Measurements from ENCODE around the gene RNASEH1.
A peak's percentile ranks its signal among the peaks of the same experiment; 100 is the strongest.

RNASEH1 gene

DNA sequence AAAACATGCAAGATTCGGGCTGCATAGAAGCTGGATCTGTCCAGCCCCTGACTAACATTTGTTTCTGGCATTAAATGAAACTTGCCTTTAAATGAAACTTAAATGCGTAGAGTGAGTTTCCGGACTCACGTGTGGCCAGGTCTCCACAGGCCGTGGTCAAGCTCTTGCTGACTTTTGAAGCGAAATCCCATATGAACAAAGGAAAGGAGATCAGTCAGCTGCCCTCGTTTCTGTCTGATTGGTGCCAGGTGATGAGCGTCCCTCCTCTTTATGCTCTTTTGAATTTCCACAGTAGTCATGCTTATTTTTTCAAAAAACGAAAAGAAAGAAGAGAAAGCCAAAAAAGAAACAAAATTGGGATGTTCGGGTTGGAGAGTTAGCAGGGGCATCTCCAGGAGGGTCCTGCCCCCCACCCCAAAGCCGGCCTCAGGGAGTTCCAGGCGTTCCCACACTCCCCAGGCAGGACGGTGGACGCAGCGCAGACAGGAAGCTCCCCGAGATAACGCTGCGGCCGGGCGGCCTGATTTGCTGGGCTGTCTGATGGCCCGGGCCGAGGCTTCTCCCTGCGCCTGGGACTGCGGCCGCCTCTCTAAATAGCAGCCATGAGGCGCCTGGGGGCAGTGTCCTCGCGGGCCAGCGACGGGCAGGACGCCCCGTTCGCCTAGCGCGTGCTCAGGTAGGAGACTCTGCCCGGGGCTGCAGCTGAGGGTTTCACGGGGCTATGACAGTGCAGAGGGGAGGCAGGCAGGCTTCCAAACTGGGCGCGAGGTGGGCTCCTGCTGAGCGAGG is 36.6 kb upstream of the RNASEH1 start, which contains the start of gene COLEC11:
TSS of gene COLEC11 (plus strand) at position 620 of the 789 bp plus-strand sequence. CDS start 9,229 bp downstream, outside the sequence.
- Histone ChIP-seq H2BK5ac (ENCODE audit: low read length) (no peak within 1 kb of the TSS), H3K27ac (ENCODE audit: low read depth, low read length) (no peak within 1 kb of the TSS), H3K18ac (ENCODE audit: low read length) (no peak within 1 kb of the TSS), H3K56ac (ENCODE audit: low read length) (no peak within 1 kb of the TSS), H3K4ac (ENCODE audit: low read depth, low read length) (no peak within 1 kb of the TSS), H3K4me2 (ENCODE audit: low read length) (no peak within 1 kb of the TSS), H3K23ac (ENCODE audit: low read length) (no peak within 1 kb of the TSS), H4K8ac (ENCODE audit: low read depth, low read length) (no peak within 1 kb of the TSS), H3K4me3 (ENCODE audit: low read length) (no peak within 1 kb of the TSS), H3K79me1 (ENCODE audit: low read length) (no peaks in the 10 kb centered on the region), H3K27me3 (ENCODE audit: insufficient read depth, low read length, poor library complexity) (no peaks in the 10 kb centered on the region), H2AK5ac (ENCODE audit: low read length) (no peak within 1 kb of the TSS), H4K5ac (ENCODE audit: low read length) (no peak within 1 kb of the TSS), H3K36me3 (ENCODE audit: control insufficient read depth, insufficient read depth, low read length) (no peaks in the 10 kb centered on the region), H3K79me2 (ENCODE audit: control insufficient read depth, insufficient read depth, low read length) (no peaks in the 10 kb centered on the region), H3K9ac (ENCODE audit: low read length) (no peak within 1 kb of the TSS), H2BK15ac (replicated peaks; ENCODE audit: low read depth) (no peak within 1 kb of the TSS), H2BK120ac (ENCODE audit: low read depth, low read length) (no peak within 1 kb of the TSS), H3K4me1 (ENCODE audit: control insufficient read depth, low read depth, low read length) (no peaks in the 10 kb centered on the region)
- WGBS (ENCODE audit: extremely low coverage, insufficient coverage, low lambda C conversion rate): no CpG with 5 or more reads among the region's 40 CpGs
- peak; percentile 70 for DNase-seq

DNA sequence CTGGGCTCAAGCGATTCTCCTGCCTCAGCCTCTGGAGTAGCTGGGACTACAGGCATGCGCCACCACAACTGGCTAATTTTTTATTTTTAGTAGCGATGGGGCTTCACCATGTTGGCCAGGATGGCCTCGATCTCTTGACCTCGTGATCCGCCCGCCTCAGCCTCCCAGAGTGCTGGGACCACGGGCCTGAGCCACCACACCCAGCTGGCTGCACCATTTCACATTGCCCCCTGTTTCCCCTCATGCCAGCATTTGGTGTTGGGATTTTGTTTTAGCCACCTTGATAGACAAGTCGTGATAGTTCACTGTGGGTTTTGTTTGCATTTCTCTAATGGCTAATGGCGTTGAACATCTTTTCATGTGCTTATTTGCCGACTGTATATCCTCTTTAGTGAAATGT is 31.0 kb upstream of the RNASEH1 start:
- Histone ChIP-seq H3K27me3 (ENCODE audit: insufficient read depth, low read length, poor library complexity) (no peaks in the 10 kb centered on the region), H3K9ac (ENCODE audit: low read length) (no peak overlapping the region), H3K4me3 (ENCODE audit: low read length) (no peak overlapping the region), H2BK15ac (replicated peaks; ENCODE audit: low read depth) (no peak overlapping the region), H3K23ac (ENCODE audit: low read length) (no peak overlapping the region), H3K18ac (ENCODE audit: low read length) (no peak overlapping the region), H3K79me1 (ENCODE audit: low read length) (no peaks in the 10 kb centered on the region), H3K36me3 (ENCODE audit: control insufficient read depth, insufficient read depth, low read length) (no peaks in the 10 kb centered on the region), H2AK5ac (ENCODE audit: low read length) (no peak overlapping the region), H3K4me2 (ENCODE audit: low read length) (no peak overlapping the region), H3K79me2 (ENCODE audit: control insufficient read depth, insufficient read depth, low read length) (no peaks in the 10 kb centered on the region), H4K5ac (ENCODE audit: low read length) (no peak overlapping the region), H4K8ac (ENCODE audit: low read depth, low read length) (no peak overlapping the region), H3K56ac (ENCODE audit: low read length) (no peak overlapping the region), H2BK120ac (ENCODE audit: low read depth, low read length) (no peak overlapping the region), H3K27ac (ENCODE audit: low read depth, low read length) (no peak overlapping the region), H3K4ac (ENCODE audit: low read depth, low read length) (no peak overlapping the region), H3K4me1 (ENCODE audit: control insufficient read depth, low read depth, low read length) (no peaks in the 10 kb centered on the region), H2BK5ac (ENCODE audit: low read length) (no peak overlapping the region)
- DNase-seq: no peak
- no CpG with 5 or more reads among the region's 11 CpGs for WGBS (ENCODE audit: extremely low coverage, insufficient coverage, low lambda C conversion rate)

DNA sequence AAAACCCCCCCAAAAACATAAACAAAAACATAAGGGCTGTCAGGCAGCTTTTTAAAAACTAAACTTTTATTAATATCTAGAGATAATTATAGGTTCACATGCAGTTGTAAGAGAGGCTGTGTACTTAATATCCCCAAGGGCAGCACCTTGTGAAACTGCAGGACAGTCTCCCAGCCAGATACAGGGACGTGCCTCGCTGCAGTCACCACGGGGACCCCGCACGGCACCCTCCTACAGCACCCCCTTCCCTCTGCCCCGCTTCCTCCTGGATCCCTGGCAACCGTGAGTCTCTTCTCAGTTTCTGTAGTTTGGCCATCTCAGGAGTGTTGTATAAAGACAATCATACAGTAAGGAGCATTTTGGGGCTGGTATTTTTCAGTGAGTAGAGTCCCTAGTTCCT is 30.0 kb upstream of the RNASEH1 start:
- Histone ChIP-seq H3K27ac (ENCODE audit: low read depth, low read length) (no peak overlapping the region), H2AK5ac (ENCODE audit: low read length) (no peak overlapping the region), H3K4me1 (ENCODE audit: control insufficient read depth, low read depth, low read length) (no peaks in the 10 kb centered on the region), H3K18ac (ENCODE audit: low read length) (no peak overlapping the region), H3K79me2 (ENCODE audit: control insufficient read depth, insufficient read depth, low read length) (no peaks in the 10 kb centered on the region), H3K23ac (ENCODE audit: low read length) (no peak overlapping the region), H3K4ac (ENCODE audit: low read depth, low read length) (no peak overlapping the region), H3K9ac (ENCODE audit: low read length) (no peak overlapping the region), H3K36me3 (ENCODE audit: control insufficient read depth, insufficient read depth, low read length) (peaks cover 4% of the 10 kb centered on the region), H2BK5ac (ENCODE audit: low read length) (no peak overlapping the region), H4K8ac (ENCODE audit: low read depth, low read length) (no peak overlapping the region), H3K4me3 (ENCODE audit: low read length) (no peak overlapping the region), H3K4me2 (ENCODE audit: low read length) (no peak overlapping the region), H2BK15ac (replicated peaks; ENCODE audit: low read depth) (no peak overlapping the region), H3K79me1 (ENCODE audit: low read length) (no peaks in the 10 kb centered on the region), H2BK120ac (ENCODE audit: low read depth, low read length) (no peak overlapping the region), H3K56ac (ENCODE audit: low read length) (no peak overlapping the region), H3K27me3 (ENCODE audit: insufficient read depth, low read length, poor library complexity) (no peaks in the 10 kb centered on the region), H4K5ac (ENCODE audit: low read length) (no peak overlapping the region)
- WGBS (ENCODE audit: extremely low coverage, insufficient coverage, low lambda C conversion rate): no CpG with 5 or more reads among the region's 7 CpGs
- no peak for DNase-seq

DNA sequence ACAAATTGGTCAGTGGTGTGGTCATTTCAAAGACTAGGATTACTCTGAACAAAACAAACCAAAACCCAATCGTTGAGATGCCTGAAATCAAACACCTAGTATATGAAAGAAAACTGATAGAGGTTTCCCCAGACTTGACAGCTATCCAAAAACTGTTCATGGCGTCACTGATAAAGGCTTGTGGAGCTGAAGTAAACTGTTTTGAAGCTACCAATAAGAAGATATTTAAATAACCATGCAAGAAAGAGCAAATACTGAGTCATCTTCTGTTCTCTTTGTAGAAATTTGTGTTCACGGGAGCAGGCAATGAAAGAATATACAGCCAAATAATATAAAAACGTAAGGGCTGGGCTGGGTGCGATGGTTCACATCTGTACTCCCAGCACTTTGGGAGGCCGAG is 29.3 kb upstream of the RNASEH1 start:
- H2BK120ac ChIP-seq (ENCODE audit: low read depth, low read length): no peak overlapping the region
- no peaks in the 10 kb centered on the region for H3K4me1 ChIP-seq (ENCODE audit: control insufficient read depth, low read depth, low read length)
- no peak overlapping the region for H3K4me3 ChIP-seq (ENCODE audit: low read length)
- no peak overlapping the region for H3K56ac ChIP-seq (ENCODE audit: low read length)
- H3K27me3 ChIP-seq (ENCODE audit: insufficient read depth, low read length, poor library complexity): no peaks in the 10 kb centered on the region
- no peak overlapping the region for H3K4ac ChIP-seq (ENCODE audit: low read depth, low read length)
- H2BK5ac ChIP-seq (ENCODE audit: low read length): no peak overlapping the region
- no peaks in the 10 kb centered on the region for H3K79me1 ChIP-seq (ENCODE audit: low read length)
- H4K8ac ChIP-seq (ENCODE audit: low read depth, low read length): no peak overlapping the region
- no peak for DNase-seq
- WGBS (ENCODE audit: extremely low coverage, insufficient coverage, low lambda C conversion rate): no CpG with 5 or more reads among the region's 6 CpGs
- H2AK5ac ChIP-seq (ENCODE audit: low read length): no peak overlapping the region
- H2BK15ac ChIP-seq (replicated peaks; ENCODE audit: low read depth): no peak overlapping the region
- H3K79me2 ChIP-seq (ENCODE audit: control insufficient read depth, insufficient read depth, low read length): no peaks in the 10 kb centered on the region
- H3K4me2 ChIP-seq (ENCODE audit: low read length): no peak overlapping the region
- H3K9ac ChIP-seq (ENCODE audit: low read length): no peak overlapping the region
- no peak overlapping the region for H3K23ac ChIP-seq (ENCODE audit: low read length)
- H4K5ac ChIP-seq (ENCODE audit: low read length): no peak overlapping the region
- no peak overlapping the region for H3K27ac ChIP-seq (ENCODE audit: low read depth, low read length)
- H3K18ac ChIP-seq (ENCODE audit: low read length): no peak overlapping the region
- H3K36me3 ChIP-seq (ENCODE audit: control insufficient read depth, insufficient read depth, low read length): peaks cover 4% of the 10 kb centered on the region

DNA sequence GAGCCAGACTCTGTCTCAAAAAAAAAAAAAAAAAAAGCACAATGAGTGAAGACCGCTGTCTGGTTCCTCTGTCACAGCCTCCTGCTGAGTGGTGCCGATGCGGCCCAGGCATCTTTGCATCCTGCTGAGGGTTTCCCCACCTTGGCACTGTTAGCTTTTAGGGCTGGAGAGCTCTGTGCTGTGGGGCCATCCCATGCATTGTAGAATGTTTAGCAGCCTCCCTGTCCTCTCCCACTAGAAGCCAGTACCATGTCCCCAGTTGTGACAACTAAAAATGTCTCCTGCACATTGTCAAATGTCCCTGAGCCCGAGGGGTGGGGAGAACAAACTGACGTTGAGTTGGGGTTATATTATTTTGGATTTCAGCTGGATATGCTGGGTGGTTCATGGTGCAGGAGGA is 28.9 kb upstream of the RNASEH1 start:
- no peak overlapping the region for H3K4ac ChIP-seq (ENCODE audit: low read depth, low read length)
- H3K4me3 ChIP-seq (ENCODE audit: low read length): no peak overlapping the region
- H4K5ac ChIP-seq (ENCODE audit: low read length): no peak overlapping the region
- H3K56ac ChIP-seq (ENCODE audit: low read length): no peak overlapping the region
- no peaks in the 10 kb centered on the region for H3K27me3 ChIP-seq (ENCODE audit: insufficient read depth, low read length, poor library complexity)
- peaks cover under 1% of the 10 kb centered on the region for H3K79me1 ChIP-seq (ENCODE audit: low read length)
- no CpG with 5 or more reads among the region's 5 CpGs for WGBS (ENCODE audit: extremely low coverage, insufficient coverage, low lambda C conversion rate)
- H2AK5ac ChIP-seq (ENCODE audit: low read length): no peak overlapping the region
- DNase-seq: peak; percentile 27
- no peak overlapping the region for H3K23ac ChIP-seq (ENCODE audit: low read length)
- peaks cover under 1% of the 10 kb centered on the region for H3K79me2 ChIP-seq (ENCODE audit: control insufficient read depth, insufficient read depth, low read length)
- no peak overlapping the region for H3K18ac ChIP-seq (ENCODE audit: low read length)
- H3K27ac ChIP-seq (ENCODE audit: low read depth, low read length): no peak overlapping the region
- no peak overlapping the region for H2BK5ac ChIP-seq (ENCODE audit: low read length)
- no peaks in the 10 kb centered on the region for H3K4me1 ChIP-seq (ENCODE audit: control insufficient read depth, low read depth, low read length)
- no peak overlapping the region for H3K4me2 ChIP-seq (ENCODE audit: low read length)
- H2BK15ac ChIP-seq (replicated peaks; ENCODE audit: low read depth): no peak overlapping the region
- H3K9ac ChIP-seq (ENCODE audit: low read length): no peak overlapping the region
- H2BK120ac ChIP-seq (ENCODE audit: low read depth, low read length): no peak overlapping the region
- H4K8ac ChIP-seq (ENCODE audit: low read depth, low read length): no peak overlapping the region
- peaks cover 4% of the 10 kb centered on the region for H3K36me3 ChIP-seq (ENCODE audit: control insufficient read depth, insufficient read depth, low read length)

DNA sequence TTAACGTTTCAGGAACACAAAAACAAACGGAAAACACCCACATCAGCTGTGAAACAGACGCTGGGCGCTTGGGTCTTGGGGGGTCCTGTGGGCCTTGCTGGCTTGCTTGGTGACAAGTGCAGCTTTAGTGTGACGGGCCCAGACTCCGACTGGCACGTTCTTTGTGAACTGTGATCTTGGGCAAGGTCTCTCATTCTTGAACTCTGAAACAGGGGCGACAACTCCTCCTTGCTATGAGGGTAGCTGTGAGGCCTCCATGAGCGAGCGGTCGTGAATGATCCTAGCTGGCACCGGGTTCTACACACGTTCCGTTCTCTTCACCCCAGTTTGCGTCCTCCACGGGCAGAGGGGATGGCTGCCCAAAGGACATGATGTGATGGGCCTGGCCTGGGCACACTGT is 28.1 kb upstream of the RNASEH1 start:
- Histone ChIP-seq H3K4me1 (ENCODE audit: control insufficient read depth, low read depth, low read length) (no peaks in the 10 kb centered on the region), H3K27ac (ENCODE audit: low read depth, low read length) (no peak overlapping the region), H3K4me3 (ENCODE audit: low read length) (no peak overlapping the region), H3K4me2 (ENCODE audit: low read length) (no peak overlapping the region), H3K23ac (ENCODE audit: low read length) (no peak overlapping the region), H3K4ac (ENCODE audit: low read depth, low read length) (no peak overlapping the region), H2BK5ac (ENCODE audit: low read length) (no peak overlapping the region), H2AK5ac (ENCODE audit: low read length) (no peak overlapping the region), H3K56ac (ENCODE audit: low read length) (no peak overlapping the region), H3K79me1 (ENCODE audit: low read length) (peaks cover 2% of the 10 kb centered on the region), H2BK15ac (replicated peaks; ENCODE audit: low read depth) (no peak overlapping the region), H3K9ac (ENCODE audit: low read length) (no peak overlapping the region), H3K36me3 (ENCODE audit: control insufficient read depth, insufficient read depth, low read length) (peaks cover 8% of the 10 kb centered on the region), H3K27me3 (ENCODE audit: insufficient read depth, low read length, poor library complexity) (no peaks in the 10 kb centered on the region), H3K18ac (ENCODE audit: low read length) (no peak overlapping the region), H2BK120ac (ENCODE audit: low read depth, low read length) (no peak overlapping the region), H4K5ac (ENCODE audit: low read length) (no peak overlapping the region), H3K79me2 (ENCODE audit: control insufficient read depth, insufficient read depth, low read length) (peaks cover 3% of the 10 kb centered on the region), H4K8ac (ENCODE audit: low read depth, low read length) (no peak overlapping the region)
- no peak for DNase-seq
- WGBS (ENCODE audit: extremely low coverage, insufficient coverage, low lambda C conversion rate): no CpG with 5 or more reads among the region's 16 CpGs
